ENCODE data around the gene TSPAN18. TPM values are rescaled to one million over a fixed set of nuclear protein-coding genes. Genes with fewer than 3 reads are reported as not detected.

Gene TSPAN18
- total and polyA plus RNA-seq, 2 donors from 2014 or later, result 13.8 to 38.1 TPM

DNA sequence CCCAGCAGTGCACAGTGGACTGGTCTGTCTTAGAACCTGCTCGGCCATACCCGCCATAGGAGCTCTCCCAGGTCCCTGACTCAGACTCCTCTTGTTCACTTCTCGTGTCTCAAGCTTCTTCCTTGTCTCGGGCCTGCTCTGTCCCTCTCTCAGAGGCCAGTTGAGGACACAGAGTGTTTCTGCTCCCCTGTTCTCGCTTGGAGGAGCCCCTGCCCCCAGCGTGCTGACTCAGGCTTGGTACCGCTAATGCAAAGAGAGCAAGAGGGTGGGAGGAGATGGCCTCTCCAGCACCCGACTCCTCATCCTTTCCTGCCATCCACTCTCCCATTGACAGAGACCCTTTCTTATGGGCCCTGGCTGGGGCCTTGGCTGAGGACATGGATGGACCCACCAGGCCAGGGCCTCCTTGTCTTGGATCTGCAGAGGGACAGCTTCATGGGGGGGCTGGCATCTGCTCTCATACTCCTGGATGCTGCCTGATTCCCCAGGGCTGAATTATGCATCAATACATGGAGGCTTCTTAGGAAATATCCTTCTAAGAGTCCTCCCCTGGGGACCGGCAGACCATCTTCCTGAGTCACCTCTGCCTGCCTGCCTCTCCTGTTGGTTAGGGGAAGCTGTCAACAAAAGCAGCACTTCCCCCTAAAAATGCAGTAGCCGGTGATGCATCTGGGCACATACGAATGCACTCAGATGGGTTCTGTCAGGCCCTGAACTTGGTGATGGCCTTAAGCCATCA is 15.9 kb downstream of the TSPAN18 start:
- Histone ChIP-seq H3K36me3 (ENCODE audit: control insufficient read depth in 2 of 3, insufficient read depth in 3 of 3, low read length in 3 of 3) (no peaks in the 10 kb centered on the region), H3K27ac (ENCODE audit: low read depth in 2 of 2, low read length in 2 of 2) (no peak overlapping the region), H3K9ac (ENCODE audit: low read length in 3 of 3) (no peak overlapping the region), H3K27me3 (ENCODE audit: control insufficient read depth, insufficient read depth, low read length) (no peaks in the 10 kb centered on the region), H3K9me3 (ENCODE audit: control insufficient read depth in 2 of 3, insufficient read depth in 1 of 3, low read length in 3 of 3) (no peaks in the 10 kb centered on the region), H3K4me1 (ENCODE audit: control insufficient read depth in 2 of 3, insufficient read depth in 2 of 3, low read depth in 1 of 3, low read length in 3 of 3) (peaks cover 0 to 2% (median 0%) of the 10 kb centered on the region in 3 donors), H3K4me3 (ENCODE audit: low read length in 3 of 3) (no peak overlapping the region)
- FAIRE-seq (no peak), DNase-seq (no peak)
- TF ChIP-seq, protein P1, sequence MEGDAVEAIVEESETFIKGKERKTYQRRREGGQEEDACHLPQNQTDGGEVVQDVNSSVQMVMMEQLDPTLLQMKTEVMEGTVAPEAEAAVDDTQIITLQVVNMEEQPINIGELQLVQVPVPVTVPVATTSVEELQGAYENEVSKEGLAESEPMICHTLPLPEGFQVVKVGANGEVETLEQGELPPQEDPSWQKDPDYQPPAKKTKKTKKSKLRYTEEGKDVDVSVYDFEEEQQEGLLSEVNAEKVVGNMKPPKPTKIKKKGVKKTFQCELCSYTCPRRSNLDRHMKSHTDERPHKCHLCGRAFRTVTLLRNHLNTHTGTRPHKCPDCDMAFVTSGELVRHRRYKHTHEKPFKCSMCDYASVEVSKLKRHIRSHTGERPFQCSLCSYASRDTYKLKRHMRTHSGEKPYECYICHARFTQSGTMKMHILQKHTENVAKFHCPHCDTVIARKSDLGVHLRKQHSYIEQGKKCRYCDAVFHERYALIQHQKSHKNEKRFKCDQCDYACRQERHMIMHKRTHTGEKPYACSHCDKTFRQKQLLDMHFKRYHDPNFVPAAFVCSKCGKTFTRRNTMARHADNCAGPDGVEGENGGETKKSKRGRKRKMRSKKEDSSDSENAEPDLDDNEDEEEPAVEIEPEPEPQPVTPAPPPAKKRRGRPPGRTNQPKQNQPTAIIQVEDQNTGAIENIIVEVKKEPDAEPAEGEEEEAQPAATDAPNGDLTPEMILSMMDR (IDR thresholded peaks at IDR 0.05; ENCODE audit: borderline replicate concordance, extremely low read depth, insufficient read depth), result no peak
- intact Hi-C loops (cut with DNase I), result no loop called here

DNA sequence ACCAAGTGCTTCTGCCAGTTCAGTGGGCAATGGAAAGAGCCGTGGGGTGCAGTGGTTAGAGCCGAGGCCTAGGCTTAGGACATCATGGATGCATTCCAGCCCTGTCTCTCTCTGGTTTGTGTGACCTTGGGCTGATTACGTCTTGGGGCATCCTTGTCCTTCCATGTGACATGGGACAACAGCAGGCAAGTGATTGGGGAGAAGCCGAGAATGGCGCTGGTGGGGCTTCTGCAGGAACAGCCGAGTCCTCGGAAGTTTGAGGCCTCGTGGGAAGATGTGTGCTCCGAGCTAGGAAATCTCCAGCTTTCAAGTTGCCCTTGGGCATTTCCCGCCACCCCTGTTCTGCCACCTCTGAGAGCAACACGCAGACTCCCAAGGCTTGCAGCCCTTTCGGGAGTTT is 16.6 kb downstream of the TSPAN18 start:
- Histone ChIP-seq H3K9ac (ENCODE audit: low read length in 3 of 3) (no peak overlapping the region), H3K4me1 (ENCODE audit: control insufficient read depth in 2 of 3, insufficient read depth in 2 of 3, low read depth in 1 of 3, low read length in 3 of 3) (peaks cover 0 to 2% (median 0%) of the 10 kb centered on the region in 3 donors), H3K4me3 (ENCODE audit: low read length in 3 of 3) (no peak overlapping the region), H3K9me3 (ENCODE audit: control insufficient read depth in 2 of 3, insufficient read depth in 1 of 3, low read length in 3 of 3) (no peaks in the 10 kb centered on the region), H3K36me3 (ENCODE audit: control insufficient read depth in 2 of 3, insufficient read depth in 3 of 3, low read length in 3 of 3) (no peaks in the 10 kb centered on the region), H3K27me3 (ENCODE audit: control insufficient read depth, insufficient read depth, low read length) (no peaks in the 10 kb centered on the region), H3K27ac (ENCODE audit: low read depth in 2 of 2, low read length in 2 of 2) (no peak overlapping the region)
- FAIRE-seq (no peak), DNase-seq (no peak)
- TF ChIP-seq, protein P1 (IDR thresholded peaks at IDR 0.05; ENCODE audit: borderline replicate concordance, extremely low read depth, insufficient read depth), result no peak
- intact Hi-C loops (cut with DNase I), result no loop called here

DNA sequence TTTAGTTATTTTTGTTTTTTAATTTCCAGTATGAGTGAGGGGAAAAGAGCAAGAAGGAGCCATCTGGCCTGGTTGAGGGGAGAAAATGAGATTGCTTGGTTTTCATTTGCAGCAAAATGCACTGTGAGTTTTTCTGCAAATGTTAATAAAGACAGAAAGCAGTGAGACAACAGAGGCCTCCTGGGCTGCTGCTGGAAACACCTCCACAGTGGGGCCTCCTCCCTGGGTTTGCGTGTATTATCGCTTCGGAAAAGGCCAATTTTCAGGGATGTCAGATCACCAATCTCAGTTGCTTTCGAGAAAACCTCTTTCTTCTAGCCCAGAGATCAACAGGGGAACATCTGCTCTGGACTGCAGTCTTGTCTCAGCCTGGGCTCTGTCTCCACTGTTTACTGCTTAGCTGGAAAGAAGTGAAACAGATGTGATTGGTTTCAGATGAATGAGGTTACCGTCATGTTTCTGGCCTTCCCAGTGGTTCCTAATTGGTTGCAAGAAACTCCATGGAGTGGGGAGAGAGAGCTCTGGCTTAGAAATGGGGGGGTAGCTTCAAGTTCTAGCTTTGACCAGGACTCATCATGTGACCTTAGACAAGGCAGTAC is 17.3 kb downstream of the TSPAN18 start:
- Histone ChIP-seq H3K36me3 (ENCODE audit: control insufficient read depth in 2 of 3, insufficient read depth in 3 of 3, low read length in 3 of 3) (no peaks in the 10 kb centered on the region), H3K4me3 (ENCODE audit: low read length in 3 of 3) (no peak overlapping the region), H3K27me3 (ENCODE audit: control insufficient read depth, insufficient read depth, low read length) (no peaks in the 10 kb centered on the region), H3K9ac (ENCODE audit: low read length in 3 of 3) (no peak overlapping the region), H3K27ac (ENCODE audit: low read depth in 2 of 2, low read length in 2 of 2) (no peak overlapping the region), H3K4me1 (ENCODE audit: control insufficient read depth in 2 of 3, insufficient read depth in 2 of 3, low read depth in 1 of 3, low read length in 3 of 3) (peaks cover 0 to 5% (median 0%) of the 10 kb centered on the region in 3 donors), H3K9me3 (ENCODE audit: control insufficient read depth in 2 of 3, insufficient read depth in 1 of 3, low read length in 3 of 3) (no peaks in the 10 kb centered on the region)
- DNase-seq (peak in 1 of 5 donors; percentile 78), FAIRE-seq (no peak)
- intact Hi-C loops (cut with DNase I), result no loop called here
- TF ChIP-seq, protein P1 (IDR thresholded peaks at IDR 0.05; ENCODE audit: borderline replicate concordance, extremely low read depth, insufficient read depth), result no peak
